OCI-LY3 (cell line): ENCODE data around the gene NUDCD3.

Experiments used
- H2AFZ ChIP-seq: fragments of 200-600, 300-600 bp; shearing (Covaris generic); 2 replicates; pipeline ENCODE4 v1.6.0; 2014; ENCODE audit warnings: antibody characterized with exemption, low read depth, low read length
- H3K27ac ChIP-seq: fragments of 200-600, 300-600 bp; sonication (generic); 2 replicates; pipeline ENCODE4 v1.5.1; 2014; ENCODE audit warnings: mild to moderate bottlenecking, low read length, moderate library complexity, mixed read lengths
- H3K27me3 ChIP-seq: fragments of 200-600, 300-600 bp; sonication (generic); 2 replicates; pipeline ENCODE4 v1.6.1; 2014; ENCODE audit warnings: low read depth, low read length, mixed read lengths
- H3K36me3 ChIP-seq: fragments of 200-600, 300-600 bp; sonication (generic); replicated peaks from 2 replicates; pipeline ENCODE3; 2014; ENCODE audit warnings: low read depth, low read length, mixed read lengths
- H3K4me1 ChIP-seq: fragments of 300-600, 200-600 bp; sonication (generic); 2 replicates; pipeline ENCODE4 v1.6.1; 2014; ENCODE audit warnings: low read length, mixed read lengths
- H3K4me2 ChIP-seq: fragments of 200-600, 300-600 bp; sonication (generic); 2 replicates; pipeline ENCODE4 v1.6.1; 2014; ENCODE audit warnings: low read length, mixed read lengths
- H3K4me3 ChIP-seq: fragments of 300-600, 200-600 bp; sonication (generic); 2 replicates; pipeline ENCODE4 v1.5.1; 2014; ENCODE audit warnings: antibody characterized with exemption, mild to moderate bottlenecking, low read length, moderate library complexity
- H3K79me2 ChIP-seq: fragments of 300-600, 200-600 bp; shearing (Covaris generic); 2 replicates; pipeline ENCODE4 v1.6.1; 2014; ENCODE audit warnings: mild to moderate bottlenecking, low read length, mixed read lengths
- H3K9ac ChIP-seq: fragments of 300-600, 200-600 bp; shearing (Covaris generic); 2 replicates; pipeline ENCODE4 v1.6.0; 2014; ENCODE audit warnings: mild to moderate bottlenecking, low read length, moderate library complexity
- H3K9me3 ChIP-seq: fragments of 200-600, 300-600 bp; shearing (Covaris generic); 2 replicates; pipeline ENCODE4 v1.6.1; 2014; ENCODE audit warnings: low read length, mixed read lengths; ENCODE audit not compliant: insufficient read depth
- H4K20me1 ChIP-seq: fragments of 200-600, 300-600 bp; sonication (generic); 2 replicates; pipeline ENCODE4 v1.6.1; 2016; ENCODE audit warnings: low read length, mixed read lengths; ENCODE audit not compliant: insufficient read depth
- EZH2phosphoT487 ChIP-seq: fragments of 200-600 bp; shearing (Covaris generic); IDR thresholded peaks from 2 replicates; pipeline ENCODE4 v1.6.1; 2018; ENCODE audit warnings: antibody characterized with exemption, mixed run types, low read depth
- TF ChIP-seq, protein P1 (sequence below): fragments of 200-600, 300-600 bp; sonication (generic); IDR thresholded peaks from 2 replicates; pipeline ENCODE4 v1.5.1; 2014; ENCODE audit warnings: antibody characterized with exemption, low read length, low read depth

The NUDCD3 gene

DNA sequence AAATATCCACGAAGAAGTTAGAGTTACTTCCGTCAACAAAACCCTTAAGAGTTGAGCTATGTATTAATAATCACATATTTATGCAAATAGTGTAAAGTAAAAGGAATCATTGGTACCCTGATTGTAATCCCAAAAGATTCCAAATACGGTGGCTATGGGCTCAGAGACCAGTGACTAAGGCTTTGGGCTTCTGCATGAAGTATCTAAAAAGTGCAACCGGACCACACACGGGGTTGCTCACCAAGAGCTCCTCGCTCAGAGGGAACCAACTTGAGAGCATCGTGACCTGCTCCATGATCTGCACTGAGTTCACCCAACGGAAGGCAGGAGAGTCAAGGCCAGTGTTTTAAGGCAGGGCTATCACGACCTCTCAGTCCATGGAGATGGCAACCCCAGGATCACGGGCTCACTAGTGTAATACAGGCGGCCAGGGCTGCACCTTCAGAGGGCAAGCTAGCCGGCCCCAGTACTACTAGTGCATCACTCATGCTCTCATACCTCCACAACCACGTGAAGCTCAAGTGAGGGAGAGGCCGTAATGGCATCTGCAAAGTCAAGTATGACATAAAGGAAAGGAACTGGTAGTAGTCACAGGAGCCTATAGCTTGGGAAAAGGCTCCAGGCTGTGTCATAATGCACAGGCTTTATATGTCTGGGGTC lies 87.9 kb downstream of the NUDCD3 start:
- Histone ChIP-seq H2AFZ (no peak overlapping the region), H3K9ac (no peak overlapping the region), H4K20me1 (peaks cover 15% of the 10 kb centered on the region), H3K4me2 (no peak overlapping the region), H3K9me3 (no peaks in the 10 kb centered on the region), H3K36me3 (peaks cover 24% of the 10 kb centered on the region), H3K79me2 (peaks cover 15% of the 10 kb centered on the region; the same call in 1 of the 2 replicates), H3K27me3 (no peaks in the 10 kb centered on the region), H3K4me3 (no peak overlapping the region), H3K4me1 (no peaks in the 10 kb centered on the region), H3K27ac (no peak overlapping the region)
- TF ChIP-seq, protein P1, sequence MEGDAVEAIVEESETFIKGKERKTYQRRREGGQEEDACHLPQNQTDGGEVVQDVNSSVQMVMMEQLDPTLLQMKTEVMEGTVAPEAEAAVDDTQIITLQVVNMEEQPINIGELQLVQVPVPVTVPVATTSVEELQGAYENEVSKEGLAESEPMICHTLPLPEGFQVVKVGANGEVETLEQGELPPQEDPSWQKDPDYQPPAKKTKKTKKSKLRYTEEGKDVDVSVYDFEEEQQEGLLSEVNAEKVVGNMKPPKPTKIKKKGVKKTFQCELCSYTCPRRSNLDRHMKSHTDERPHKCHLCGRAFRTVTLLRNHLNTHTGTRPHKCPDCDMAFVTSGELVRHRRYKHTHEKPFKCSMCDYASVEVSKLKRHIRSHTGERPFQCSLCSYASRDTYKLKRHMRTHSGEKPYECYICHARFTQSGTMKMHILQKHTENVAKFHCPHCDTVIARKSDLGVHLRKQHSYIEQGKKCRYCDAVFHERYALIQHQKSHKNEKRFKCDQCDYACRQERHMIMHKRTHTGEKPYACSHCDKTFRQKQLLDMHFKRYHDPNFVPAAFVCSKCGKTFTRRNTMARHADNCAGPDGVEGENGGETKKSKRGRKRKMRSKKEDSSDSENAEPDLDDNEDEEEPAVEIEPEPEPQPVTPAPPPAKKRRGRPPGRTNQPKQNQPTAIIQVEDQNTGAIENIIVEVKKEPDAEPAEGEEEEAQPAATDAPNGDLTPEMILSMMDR = no peak
- TF ChIP-seq EZH2phosphoT487 = no peak

DNA sequence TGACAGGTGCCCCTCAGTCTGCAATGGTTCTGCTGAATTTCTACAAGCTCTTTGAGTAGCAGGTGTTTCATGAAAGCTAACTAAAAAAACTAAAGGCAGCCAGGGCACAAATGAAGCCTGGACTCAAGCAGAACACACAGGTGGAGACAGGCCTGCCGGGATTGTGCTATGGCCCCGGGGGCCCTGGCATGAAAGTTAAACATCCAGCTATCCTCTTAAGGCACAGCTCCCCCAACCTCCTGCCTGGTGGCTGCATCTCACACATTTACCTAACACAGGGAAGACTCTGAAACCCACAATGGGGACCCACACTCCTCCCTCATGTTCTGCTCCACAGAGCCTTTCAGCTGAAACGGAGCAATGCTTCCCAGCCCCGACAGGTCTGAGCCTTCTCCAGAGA lies 88.8 kb downstream of the NUDCD3 start:
- Histone ChIP-seq H3K27ac (no peak overlapping the region), H3K9ac (no peak overlapping the region), H3K36me3 (peaks cover 24% of the 10 kb centered on the region), H3K4me1 (no peaks in the 10 kb centered on the region), H3K27me3 (no peaks in the 10 kb centered on the region), H3K4me3 (no peak overlapping the region), H3K4me2 (no peak overlapping the region), H4K20me1 (peaks cover 15% of the 10 kb centered on the region), H3K9me3 (no peaks in the 10 kb centered on the region), H3K79me2 (peaks cover 12% of the 10 kb centered on the region; the same call in 1 of the 2 replicates), H2AFZ (no peak overlapping the region)
- no peak for TF ChIP-seq EZH2phosphoT487
- TF ChIP-seq, protein P1 = no peak

DNA sequence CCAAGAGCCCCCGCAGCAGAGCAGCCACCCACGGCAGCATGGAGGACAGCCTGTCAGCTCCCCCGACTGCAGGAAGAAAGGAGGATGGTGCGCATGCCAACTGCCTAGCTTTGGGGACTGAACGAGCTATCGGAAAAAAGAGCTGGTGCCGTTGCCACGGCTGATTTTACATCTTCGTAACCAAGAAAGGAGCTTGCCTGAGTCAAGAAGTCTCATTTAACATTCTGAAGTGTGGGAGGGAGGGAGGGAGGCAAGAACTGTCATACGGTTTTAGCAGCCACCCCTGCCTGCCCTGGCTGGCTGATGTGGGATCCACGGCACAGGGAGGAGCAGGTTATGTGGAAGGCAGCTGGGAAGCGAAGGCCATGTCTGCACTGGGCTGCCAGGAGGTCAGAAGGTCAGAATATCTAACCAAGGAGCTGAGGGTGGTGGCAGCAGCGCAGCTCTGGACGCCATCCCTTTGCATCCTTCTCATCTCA lies 90.4 kb downstream of the NUDCD3 start:
- peaks cover 8% of the 10 kb centered on the region for H3K4me1 ChIP-seq
- H3K27me3 ChIP-seq = no peaks in the 10 kb centered on the region
- H2AFZ ChIP-seq = no peak overlapping the region
- no peaks in the 10 kb centered on the region for H3K9me3 ChIP-seq
- no peak overlapping the region for H3K4me3 ChIP-seq
- TF ChIP-seq, protein P1 = no peak
- no peak for TF ChIP-seq EZH2phosphoT487
- peaks cover 7% of the 10 kb centered on the region; the same call in 1 of the 2 replicates for H3K79me2 ChIP-seq
- H4K20me1 ChIP-seq = peaks cover 15% of the 10 kb centered on the region
- H3K9ac ChIP-seq = no peak overlapping the region
- no peak overlapping the region for H3K4me2 ChIP-seq
- H3K36me3 ChIP-seq = peaks cover 24% of the 10 kb centered on the region
- H3K27ac ChIP-seq = no peak overlapping the region

DNA sequence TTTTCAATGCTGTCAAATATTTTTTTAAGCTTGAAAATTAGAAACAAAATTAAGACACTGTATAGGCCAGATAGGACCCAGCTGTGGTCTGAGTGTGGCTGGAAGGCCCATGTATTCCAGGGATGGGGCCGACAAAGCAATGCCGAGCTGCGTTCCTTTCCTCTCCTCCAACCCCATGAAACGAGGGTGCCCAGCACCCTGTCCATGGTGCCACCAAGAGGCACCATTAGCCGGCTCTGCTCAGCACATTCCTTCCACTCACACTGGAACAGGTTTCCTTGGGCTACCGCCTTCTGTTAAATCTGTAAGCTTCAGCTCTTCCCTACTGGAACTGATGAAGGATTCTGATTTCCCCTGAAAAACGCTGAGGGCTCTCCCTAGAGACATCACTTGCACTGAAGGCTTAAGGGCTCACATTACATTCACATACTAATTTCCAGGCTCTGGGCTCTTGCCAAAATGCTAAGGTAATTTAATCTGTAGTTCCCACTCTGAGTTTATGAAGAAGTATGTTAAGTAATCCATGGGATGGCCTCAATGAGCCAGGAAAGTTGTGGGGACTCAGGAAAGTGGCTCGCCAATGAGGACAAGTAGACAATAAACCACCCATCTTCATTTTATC lies 91.4 kb downstream of the NUDCD3 start:
- H3K4me2 ChIP-seq = no peak overlapping the region
- no peak overlapping the region for H3K4me3 ChIP-seq
- H3K79me2 ChIP-seq = 0 out of 2 replicates have a peak, but pooled peaks cover 3% of the 10 kb centered on the region
- H2AFZ ChIP-seq = no peak overlapping the region
- no peaks in the 10 kb centered on the region for H3K27me3 ChIP-seq
- peaks cover 14% of the 10 kb centered on the region for H4K20me1 ChIP-seq
- peaks cover 19% of the 10 kb centered on the region for H3K36me3 ChIP-seq
- no peak overlapping the region for H3K9ac ChIP-seq
- no peaks in the 10 kb centered on the region for H3K9me3 ChIP-seq
- H3K4me1 ChIP-seq = peaks cover 8% of the 10 kb centered on the region
- TF ChIP-seq, protein P1 = no peak
- no peak for TF ChIP-seq EZH2phosphoT487
- H3K27ac ChIP-seq = no peak overlapping the region
